DND-41 (cell line): ENCODE data around the gene SMIM10L2A.
A peak's percentile ranks its signal among the peaks of the same experiment; 100 is the strongest.

ENCODE experiments used
- ATAC-seq: fragments of 200-7000 bp; cut with Tn5 transposase; 3 replicates; pipeline ENCODE4 v1.9.1; 2021; ENCODE audit warnings: low read depth; ENCODE audit not compliant: insufficient read depth
- DNase-seq: peaks from one replicate; pipeline ENCODE4 v3.0.0-alpha.2; 2020
- H2AFZ ChIP-seq: 2 replicates; pipeline ENCODE4 v1.6.0; 2012; ENCODE audit warnings: low read depth, low read length
- H3K27ac ChIP-seq: 2 replicates; pipeline ENCODE4 v1.5.1; 2012; ENCODE audit warnings: low read length, inconsistent platforms
- H3K27me3 ChIP-seq: fragments of 200-600 bp; sonication (generic); 2 replicates; pipeline ENCODE4 v1.6.0; 2012; ENCODE audit warnings: low read length, mild to moderate bottlenecking, inconsistent platforms; ENCODE audit not compliant: insufficient read depth, poor library complexity
- H3K36me3 ChIP-seq: 2 replicates; pipeline ENCODE4 v1.5.1; 2012; ENCODE audit warnings: low read length, inconsistent platforms; ENCODE audit not compliant: insufficient read depth
- H3K4me1 ChIP-seq: 2 replicates; pipeline ENCODE4 v1.5.1; 2012; ENCODE audit warnings: mild to moderate bottlenecking, low read length; ENCODE audit not compliant: insufficient read depth
- H3K4me2 ChIP-seq: 2 replicates; pipeline ENCODE4 v1.6.0; 2012; ENCODE audit warnings: mild to moderate bottlenecking, moderate library complexity, low read length, inconsistent platforms; ENCODE audit not compliant: insufficient read depth
- H3K4me3 ChIP-seq, 2 experiments: fragments of 200-600 bp in 1 of 2; shearing (Covaris generic) in 1 of 2; 2 replicates each; pipeline ENCODE4 v1.5.1; 2012 to 2016; ENCODE audit warnings: inconsistent platforms in 2 of 2, low read length in 2 of 2, mild to moderate bottlenecking in 2 of 2, low read depth in 1 of 2, moderate library complexity in 1 of 2
- H3K79me2 ChIP-seq: 2 replicates; pipeline ENCODE4 v1.6.0; 2012; ENCODE audit warnings: low read length, inconsistent platforms; ENCODE audit not compliant: insufficient read depth
- H3K9ac ChIP-seq: 2 replicates; pipeline ENCODE4 v1.6.0; 2012; ENCODE audit warnings: low read depth, mild to moderate bottlenecking, inconsistent platforms, low read length, moderate library complexity
- H3K9me3 ChIP-seq: 2 replicates; pipeline ENCODE4 v1.5.1; 2012; ENCODE audit warnings: low read length, moderate library complexity, mild to moderate bottlenecking, inconsistent platforms; ENCODE audit not compliant: insufficient read depth, severe bottlenecking
- H4K20me1 ChIP-seq: 2 replicates; pipeline ENCODE4 v1.6.0; 2012; ENCODE audit warnings: low read length; ENCODE audit not compliant: insufficient read depth
- CTCF ChIP-seq: IDR thresholded peaks from 2 replicates; pipeline ENCODE4 v1.5.1; 2012; ENCODE audit warnings: borderline replicate concordance, low read length, moderate library complexity, mild to moderate bottlenecking; ENCODE audit not compliant: poor library complexity, severe bottlenecking; ENCODE audit errors: extremely low read depth
- EZH2 ChIP-seq: IDR thresholded peaks from 3 replicates; pipeline ENCODE4 v1.6.1; 2012; ENCODE audit warnings: borderline replicate concordance, low read depth, mild to moderate bottlenecking, moderate library complexity, low read length, inconsistent platforms; ENCODE audit not compliant: severe bottlenecking

The SMIM10L2A gene

GRCh38 chrX:135437867-135438733 lies 16.4 kb downstream of the SMIM10L2A start:
- Histone ChIP-seq H3K27me3 (no peaks in the 10 kb centered on the region), H3K9ac (no peak overlapping the region), H4K20me1 (no peaks in the 10 kb centered on the region), H3K27ac (no peak overlapping the region), H3K4me1 (no peaks in the 10 kb centered on the region), H3K4me3 (no peak overlapping the region), H3K36me3 (no peaks in the 10 kb centered on the region), H3K9me3 (no peaks in the 10 kb centered on the region), H3K79me2 (no peaks in the 10 kb centered on the region), H2AFZ (no peak overlapping the region), H3K4me2 (no peak overlapping the region)
- TF ChIP-seq CTCF = no peak
- no peak for TF ChIP-seq EZH2
- ATAC-seq (no peak), DNase-seq (no peak)

DNA sequence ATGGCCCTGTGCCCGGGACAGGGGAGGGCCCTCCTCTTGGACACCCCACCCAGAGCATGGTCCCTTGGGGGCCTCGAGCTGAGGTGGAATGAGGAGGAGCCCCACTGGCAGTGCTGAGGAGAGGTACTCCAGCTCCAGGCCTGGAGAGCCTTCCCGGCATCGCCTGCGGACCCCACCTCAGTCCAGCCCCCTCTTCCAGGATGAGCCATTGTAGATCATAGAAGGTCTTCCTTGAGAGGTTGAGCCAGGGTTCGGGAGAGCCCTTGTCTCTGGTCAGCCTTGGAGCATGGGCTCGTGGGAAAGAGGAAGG lies 16.9 kb downstream of the SMIM10L2A start:
- DNase-seq = no peak

DNA sequence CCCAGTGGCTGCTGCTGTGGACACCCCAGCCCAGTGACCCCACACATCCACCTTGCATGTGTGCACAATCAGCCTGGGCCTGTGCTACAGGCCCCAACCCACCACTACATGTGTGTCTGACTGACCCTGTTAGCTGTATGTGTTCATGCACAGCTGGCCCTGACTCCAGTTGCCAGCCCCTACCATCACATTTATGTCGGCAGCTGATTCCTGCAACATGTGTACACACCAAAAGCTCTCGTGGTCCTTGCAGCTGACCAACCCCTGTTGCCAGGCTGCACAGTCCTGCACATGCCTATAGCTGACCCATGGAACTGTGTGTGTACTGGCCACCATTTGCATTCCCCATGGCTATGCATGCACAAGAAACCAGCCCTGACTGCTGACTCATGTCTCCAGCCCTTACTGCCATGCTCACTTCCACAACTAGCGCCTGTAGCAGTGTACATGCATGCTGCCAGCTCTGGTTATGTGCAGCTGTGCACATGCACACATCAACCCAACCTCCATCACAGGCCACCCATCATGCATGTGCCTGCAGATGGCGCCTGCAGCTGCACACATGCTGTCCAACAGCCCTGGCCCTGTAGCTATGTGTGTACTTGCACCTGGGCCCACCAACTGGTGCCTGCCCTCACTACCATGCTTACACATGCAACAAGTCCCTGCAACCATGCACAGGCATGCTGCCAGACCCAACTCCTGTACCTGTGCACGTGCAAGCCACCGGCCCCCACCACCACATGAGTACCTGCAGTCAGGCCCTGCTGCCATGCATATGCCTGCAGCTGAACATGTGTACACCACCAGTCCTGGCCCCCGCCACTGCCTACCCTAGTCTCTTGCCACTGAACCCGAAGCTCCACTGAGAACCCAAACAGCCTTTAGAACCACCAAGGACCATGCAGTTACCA lies 28.1 kb downstream of the SMIM10L2A start:
- no peak for DNase-seq
- no peak for ATAC-seq
- TF ChIP-seq EZH2 (no peak), CTCF (peak; percentile 8)
- Histone ChIP-seq H3K4me3 (no peak overlapping the region), H3K79me2 (no peaks in the 10 kb centered on the region), H4K20me1 (no peaks in the 10 kb centered on the region), H2AFZ (no peak overlapping the region), H3K27ac (no peak overlapping the region), H3K9me3 (no peaks in the 10 kb centered on the region), H3K27me3 (no peaks in the 10 kb centered on the region), H3K4me2 (no peak overlapping the region), H3K9ac (no peak overlapping the region), H3K4me1 (no peaks in the 10 kb centered on the region), H3K36me3 (no peaks in the 10 kb centered on the region)

More for the DNA sequence above, 16.9 kb downstream of the SMIM10L2A start:
- Histone ChIP-seq H3K4me3 (no peak overlapping the region), H3K27ac (no peak overlapping the region), H3K4me2 (no peak overlapping the region), H3K36me3 (no peaks in the 10 kb centered on the region), H2AFZ (no peak overlapping the region), H3K4me1 (no peaks in the 10 kb centered on the region), H3K79me2 (no peaks in the 10 kb centered on the region), H3K9me3 (no peaks in the 10 kb centered on the region), H3K9ac (no peak overlapping the region), H3K27me3 (no peaks in the 10 kb centered on the region), H4K20me1 (no peaks in the 10 kb centered on the region)
- ATAC-seq = no peak
- TF ChIP-seq EZH2 (no peak), CTCF (no peak)
